Ramos (cell line): ENCODE results near the gene EOLA1.
"Not testable (repeated sequence)": the region's sequence is repeated elsewhere in the genome, so short reads cannot be mapped to it uniquely, and the experiment has no call there.

Experiments used
- in situ Hi-C: fragments of 300-500 bp; cut with MboI; formaldehyde crosslinking; loops from one replicate; pipeline ENCODE4 v1.14.3; 2022; ENCODE audit warnings: low sequenced_read_pairs; ENCODE audit not compliant: unreplicated experiment

Gene EOLA1

DNA sequence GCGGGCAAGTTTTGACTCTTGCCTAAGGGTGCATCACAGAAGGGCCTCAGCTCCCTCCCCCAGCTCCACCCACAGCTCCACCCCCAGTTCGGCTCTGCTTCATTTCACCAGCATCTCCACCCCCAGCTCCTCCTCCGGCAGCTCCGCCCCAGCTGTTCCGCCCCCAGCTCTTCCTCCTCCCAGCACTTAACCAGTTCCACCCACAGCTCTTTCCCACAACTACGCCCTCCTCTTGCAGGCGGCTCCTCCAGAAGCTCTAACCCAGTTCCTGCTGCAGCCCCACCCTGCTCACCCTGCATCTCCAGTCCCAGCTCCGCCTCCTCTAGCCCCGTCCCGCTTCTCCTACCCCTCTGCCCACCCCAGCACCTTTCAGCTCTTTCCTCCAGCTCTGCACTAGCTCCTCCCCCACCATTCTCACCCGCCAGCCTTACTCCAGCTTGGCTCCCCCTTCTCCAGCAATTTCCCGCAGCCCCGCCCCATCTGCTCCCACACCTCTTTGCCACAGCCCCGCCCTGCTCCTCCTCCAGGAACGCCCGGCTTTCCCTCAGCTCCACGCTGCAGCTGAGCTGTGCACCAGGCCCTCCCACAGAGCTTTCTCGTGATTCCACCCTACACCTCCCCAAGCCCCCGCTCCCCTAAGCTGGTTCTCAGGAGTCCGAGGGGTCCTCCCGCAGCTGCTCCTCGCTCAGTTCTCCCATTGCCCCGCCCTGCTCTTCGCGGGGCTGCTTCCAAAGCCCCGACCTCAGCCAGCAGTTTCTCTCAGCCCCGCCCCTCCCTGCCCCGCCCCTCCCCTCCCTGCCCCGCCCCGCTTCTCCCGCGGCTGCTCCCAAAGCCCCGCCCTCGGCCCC is 1.3 kb upstream of the EOLA1 start:
- in situ Hi-C loops: no loop called here

DNA sequence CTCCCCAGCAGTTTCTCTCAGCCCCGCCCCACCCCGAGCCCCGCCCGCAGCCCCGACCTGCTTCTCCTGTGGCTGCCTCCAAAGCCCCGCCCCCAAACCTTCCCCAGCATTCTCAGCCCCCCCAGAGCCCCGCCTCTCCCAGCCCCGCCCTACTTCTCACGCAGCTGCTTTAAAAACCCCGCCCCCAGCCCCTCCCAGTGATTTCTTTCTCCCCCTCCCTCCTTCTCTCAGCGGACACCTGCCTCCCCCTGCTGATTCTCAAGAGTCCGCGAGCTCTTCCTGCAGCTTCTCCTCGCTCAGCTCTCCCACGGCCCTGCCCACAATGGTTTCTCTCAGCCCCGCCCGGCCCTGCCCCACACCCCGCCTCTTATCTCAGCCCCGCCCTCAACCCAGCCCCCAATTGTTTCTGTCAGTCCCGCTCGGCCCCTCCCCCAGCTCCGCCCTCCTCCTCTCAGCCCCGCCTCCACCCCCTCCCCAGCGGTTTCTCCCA is 636 bp upstream of the EOLA1 start:
- in situ Hi-C loops: no loop called here

DNA sequence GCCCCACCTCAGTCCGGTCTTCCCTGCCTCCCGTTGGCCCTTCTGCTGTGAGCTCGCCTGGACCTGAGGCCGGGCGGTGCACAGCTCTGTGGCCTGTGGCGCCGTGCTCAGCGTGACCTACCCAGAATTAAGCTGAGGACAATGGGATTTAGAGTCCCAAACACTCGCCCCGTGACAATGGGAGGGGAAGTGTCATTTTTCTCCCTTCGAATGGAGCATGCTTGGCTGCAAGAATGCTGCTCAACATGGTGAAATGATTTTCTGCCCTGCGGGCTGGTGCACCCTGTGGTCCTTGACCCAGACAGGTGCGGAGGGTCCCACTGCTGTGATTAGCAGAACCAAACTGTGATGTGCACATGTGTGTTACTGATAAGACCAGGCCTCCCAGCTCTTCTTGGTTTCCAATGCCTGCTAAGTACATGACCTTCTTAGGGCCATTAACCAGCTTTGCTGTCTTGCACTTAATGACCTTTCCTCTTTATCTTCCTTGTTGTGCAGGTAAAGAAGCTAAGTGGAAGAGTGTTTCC is 772 bp downstream of the EOLA1 start:
- in situ Hi-C loops: no loop called here

DNA sequence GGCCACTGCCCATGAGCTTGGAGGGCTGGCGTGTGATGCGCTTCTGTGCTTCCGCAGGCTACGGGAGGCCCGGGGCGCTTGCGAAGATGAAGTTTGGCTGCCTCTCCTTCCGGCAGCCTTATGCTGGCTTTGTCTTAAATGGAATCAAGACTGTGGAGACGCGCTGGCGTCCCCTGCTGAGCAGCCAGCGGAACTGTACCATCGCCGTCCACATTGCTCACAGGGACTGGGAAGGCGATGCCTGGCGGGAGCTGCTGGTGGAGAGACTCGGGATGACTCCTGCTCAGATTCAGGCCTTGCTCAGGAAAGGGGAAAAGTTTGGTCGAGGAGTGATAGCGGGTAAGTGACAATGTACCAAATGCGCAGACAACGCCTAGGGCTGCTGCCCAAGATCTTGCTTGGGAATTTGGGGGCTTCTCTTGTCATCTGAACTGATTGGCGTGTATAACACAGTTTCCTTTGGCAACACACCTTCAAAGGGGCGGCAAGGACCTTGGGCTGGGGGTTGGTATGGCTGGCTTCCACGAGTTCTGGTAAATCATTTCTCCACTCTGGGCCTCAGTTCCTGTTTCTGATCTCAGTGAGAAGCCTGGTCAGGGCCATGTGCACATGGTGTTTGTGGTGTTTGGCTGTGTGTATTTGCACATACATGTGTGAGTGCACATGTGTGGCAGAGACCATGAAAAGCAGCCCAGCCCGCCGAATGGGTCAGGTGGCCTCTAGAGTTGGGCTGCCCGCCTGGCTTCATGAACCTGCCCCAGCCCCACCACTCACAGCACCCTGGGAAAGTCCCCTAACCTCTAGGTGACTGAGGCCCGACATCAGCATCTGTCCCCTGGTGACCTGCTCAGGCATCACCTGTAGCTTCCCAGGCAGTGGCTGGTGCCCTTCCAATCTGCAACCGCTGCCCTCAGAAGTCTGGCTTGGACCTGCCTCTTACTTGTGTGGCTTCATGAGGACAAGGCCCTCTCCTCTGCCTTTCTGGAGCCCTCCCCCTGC is 5.0 kb downstream of the EOLA1 start:
- in situ Hi-C loops: not testable (repeated sequence)

DNA sequence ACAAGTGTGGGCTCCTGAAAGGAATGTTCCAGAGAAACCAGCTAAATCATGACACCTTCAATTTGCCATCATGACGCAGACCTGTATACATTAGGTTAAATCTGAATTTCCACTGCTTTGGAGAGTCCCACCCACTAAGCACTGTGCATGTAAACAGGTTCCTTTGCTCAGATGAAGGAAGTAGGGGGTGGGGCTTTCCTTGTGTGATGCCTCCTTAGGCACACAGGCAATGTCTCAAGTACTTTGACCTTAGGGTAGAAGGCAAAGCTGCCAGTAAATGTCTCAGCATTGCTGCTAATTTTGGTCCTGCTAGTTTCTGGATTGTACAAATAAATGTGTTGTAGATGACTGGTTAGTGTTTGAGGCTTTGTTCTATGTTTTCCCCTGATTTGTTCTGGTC is 6.2 kb downstream of the EOLA1 start:
- in situ Hi-C loops: not testable (repeated sequence)

DNA sequence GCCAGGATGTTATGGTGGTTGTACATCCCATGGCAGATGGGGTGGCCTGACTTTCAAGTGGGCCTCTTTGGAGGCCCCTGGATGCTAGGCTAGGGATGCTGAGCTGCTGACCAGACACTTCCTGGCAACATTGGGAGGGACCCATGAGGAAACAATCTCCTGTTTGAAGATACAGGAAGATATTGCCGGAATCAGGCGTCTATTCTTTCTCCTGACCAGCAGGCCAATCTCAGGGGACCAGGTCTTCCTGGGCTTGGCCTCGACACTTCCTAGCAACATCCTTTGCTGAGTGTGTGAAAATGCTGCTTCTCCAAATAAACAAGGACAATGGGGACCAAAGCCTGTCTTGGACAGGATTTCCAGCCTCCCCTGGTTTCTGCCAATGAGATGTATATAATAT is 7.0 kb downstream of the EOLA1 start:
- in situ Hi-C loops: not testable (repeated sequence)

DNA sequence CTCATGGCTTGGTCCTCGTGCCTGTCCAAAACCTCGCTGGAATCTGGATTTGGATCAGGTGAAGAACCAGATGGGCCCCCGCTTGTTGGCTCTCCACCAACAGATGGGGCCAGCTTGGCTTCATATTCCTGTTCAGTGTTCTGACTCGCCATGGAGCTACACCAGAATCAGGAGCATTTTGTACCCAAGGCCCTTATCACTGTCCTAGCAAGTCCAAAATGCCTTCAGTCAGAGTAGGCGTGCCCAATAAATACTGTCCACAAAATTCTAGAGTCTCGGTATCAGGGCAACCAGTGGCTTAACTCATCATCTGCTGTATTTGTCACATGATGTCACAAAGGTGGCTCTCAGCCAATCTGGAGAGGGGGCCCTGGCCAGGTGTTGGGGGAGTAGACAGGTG is 8.9 kb downstream of the EOLA1 start, which contains the start of gene HSFX3:
HSFX3 (minus strand) TSS at position 224 of the 400 bp plus-strand sequence; CDS start at position 152, 72 bp downstream.
- in situ Hi-C loops: not testable (repeated sequence)

DNA sequence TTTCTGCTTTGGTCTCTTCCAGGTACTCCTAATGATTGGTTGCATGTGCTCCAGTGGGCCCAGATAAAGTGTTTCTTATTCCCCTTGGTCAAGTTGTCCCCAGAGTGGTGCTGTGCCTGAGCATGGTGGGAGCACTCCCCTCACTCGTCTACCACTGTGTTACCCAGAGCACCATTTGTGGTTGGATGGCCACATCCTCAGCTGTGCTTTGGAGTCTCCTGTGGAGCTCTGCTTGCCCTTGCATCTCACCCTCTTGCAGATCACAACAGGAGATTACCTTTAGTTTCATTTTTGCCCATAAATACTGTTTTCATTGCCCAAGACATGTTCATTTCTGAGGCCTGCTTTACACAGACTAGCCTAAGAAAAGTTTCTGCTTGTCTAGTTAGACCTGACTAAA is 9.6 kb downstream of the EOLA1 start:
- in situ Hi-C loops: not testable (repeated sequence)

DNA sequence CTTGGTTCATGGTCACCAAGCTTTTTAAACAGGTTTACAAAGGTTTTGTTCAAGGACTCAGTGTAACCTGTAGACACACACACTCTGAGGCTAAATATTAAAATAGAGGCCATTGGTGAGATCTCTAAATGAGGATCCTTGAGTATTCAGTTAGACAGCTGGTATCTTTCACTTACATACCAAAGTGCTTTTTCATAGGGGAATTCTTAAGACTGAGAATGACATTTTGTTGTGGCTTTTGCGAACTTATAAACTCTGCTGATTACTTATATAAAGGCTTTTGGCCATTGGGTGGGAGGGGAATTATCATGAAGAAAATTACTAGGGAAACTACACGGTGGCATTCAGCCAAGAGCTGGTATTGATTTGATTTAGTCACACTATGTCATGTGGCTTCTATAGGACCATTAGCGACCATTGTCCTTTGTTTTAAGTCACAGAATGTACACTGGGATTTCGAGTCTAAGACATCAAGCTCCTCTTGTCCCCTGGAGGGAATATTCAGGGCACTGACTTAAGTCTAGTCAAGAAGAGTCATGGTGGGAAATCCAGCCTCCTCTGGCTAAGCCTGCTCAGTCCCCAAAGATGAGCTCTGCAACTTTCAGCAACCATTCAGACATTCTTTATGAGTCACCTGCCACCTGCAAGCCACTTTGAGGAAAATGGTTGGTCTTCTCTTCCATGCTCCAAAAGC is 10.6 kb downstream of the EOLA1 start:
- in situ Hi-C loops: not testable (repeated sequence)

DNA sequence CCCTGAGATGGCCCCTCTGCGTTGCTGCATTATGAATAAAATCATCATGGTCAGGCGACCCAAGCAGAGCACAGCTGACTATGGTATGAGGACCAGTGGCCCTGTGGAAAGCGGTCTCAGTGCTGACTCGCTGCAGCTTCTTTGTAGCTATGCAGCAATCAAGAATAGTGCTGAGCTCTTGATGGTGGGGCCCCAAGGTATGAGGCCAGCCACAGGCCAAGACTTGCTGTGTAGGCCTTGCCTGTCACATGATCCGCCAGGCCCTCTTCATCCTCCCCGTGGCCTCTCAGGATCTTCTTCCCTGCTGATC is 11.1 kb downstream of the EOLA1 start:
- in situ Hi-C loops: not testable (repeated sequence)

DNA sequence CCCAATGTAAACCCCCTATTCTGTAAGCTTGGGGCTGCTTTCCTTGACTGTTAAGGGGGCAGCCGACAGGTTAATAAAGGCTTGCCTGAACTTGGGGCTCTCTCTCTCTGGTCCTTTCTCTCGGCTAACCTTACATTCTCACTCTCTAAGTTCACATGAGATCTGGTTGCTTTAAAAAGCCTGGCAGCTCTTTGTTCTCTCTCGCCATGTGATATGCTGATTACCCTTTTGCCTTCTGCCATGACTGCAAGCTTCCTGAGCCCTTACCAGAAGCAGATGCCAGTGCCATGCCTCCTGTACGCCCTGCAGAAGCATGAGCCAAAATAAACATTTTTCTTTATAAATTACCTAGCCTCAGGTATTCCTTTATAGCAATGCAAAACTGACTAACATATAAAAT is 14.4 kb downstream of the EOLA1 start:
- in situ Hi-C loops: not testable (repeated sequence)

DNA sequence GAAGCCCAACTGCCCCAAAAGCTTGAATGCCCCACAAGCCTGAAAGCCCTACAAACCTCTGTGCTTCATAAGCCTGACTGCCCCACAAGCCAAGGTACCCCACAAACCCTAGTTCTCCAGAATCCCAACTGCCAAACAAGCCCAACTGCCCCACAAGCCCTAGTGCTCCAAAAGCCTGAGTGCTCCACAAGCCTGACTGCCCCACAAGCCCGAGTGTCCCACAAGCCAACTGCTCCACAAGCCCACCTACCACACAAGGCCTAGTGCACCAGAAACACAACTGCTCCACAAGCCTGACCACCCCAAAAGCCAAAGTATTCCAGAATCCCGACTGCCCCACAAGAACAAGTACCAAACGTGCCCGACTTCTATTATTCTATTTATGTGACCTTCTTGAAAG is 22.5 kb downstream of the EOLA1 start:
- in situ Hi-C loops: no loop called here

DNA sequence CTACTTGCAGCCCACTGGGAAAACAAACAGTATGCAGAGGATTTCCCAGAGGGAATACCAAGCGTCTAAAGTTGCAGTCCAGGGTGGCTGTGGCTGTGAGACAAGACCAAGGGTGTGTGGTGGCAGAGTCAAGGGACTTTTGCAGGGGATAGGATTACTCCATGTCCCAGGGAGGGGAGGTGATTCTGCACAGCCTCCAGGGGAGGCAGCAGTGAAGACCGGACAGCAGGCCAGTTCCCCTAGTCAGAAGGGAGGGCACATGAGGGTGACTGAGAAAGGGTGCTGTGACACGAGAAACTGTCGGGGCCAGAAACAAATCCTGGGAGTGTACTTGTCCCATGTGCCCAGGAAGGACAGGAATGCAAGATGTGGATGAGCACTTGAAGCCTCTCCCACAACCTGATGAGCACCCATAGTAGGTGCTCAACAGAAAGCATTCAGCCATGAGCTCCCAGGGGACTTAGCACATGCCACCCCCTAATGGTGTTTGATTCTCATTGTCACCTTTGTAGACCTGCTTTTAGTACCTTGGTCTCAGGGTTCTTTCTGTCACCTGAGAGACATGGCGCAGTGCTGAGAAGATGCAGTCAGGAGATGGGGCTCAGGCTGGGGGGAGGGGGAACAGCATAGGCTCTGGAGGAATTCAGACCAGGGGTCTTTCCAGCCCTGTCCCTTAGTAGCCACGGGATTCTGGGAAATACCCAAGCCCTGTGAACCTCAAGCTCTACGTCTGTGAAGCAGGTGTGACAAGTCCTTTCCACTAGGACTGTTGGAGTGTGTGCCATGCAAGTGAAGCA is 27.0 kb downstream of the EOLA1 start:
- in situ Hi-C loops: no loop called here

DNA sequence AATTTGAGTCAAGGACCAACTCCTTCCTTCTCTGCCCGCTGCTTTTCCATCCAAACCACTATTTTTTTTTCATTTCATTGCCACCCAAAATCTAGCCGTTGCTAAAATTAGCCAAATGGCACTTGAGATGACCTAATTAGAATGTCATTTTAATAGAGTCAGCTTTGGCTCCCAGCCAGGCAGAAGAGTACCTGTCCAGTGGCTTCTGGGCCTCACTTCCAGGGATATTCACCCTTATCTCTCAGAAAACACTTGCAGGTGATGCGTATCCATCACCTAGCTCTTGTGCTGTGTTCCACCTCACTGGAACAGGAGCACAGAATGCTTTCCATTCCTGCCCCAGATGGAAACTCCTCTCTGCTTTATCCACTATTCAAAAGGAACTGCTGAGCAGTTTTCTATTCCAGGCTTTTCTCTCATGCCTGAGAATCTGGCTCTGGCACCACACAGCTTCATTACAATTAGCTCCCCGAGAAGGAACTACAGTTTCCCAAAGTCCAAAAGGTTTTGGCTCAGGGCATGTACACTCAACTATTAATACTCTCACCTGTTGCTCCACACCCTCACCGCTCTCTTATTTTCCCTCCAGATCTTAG is 28.0 kb downstream of the EOLA1 start:
- in situ Hi-C loops: no loop called here

DNA sequence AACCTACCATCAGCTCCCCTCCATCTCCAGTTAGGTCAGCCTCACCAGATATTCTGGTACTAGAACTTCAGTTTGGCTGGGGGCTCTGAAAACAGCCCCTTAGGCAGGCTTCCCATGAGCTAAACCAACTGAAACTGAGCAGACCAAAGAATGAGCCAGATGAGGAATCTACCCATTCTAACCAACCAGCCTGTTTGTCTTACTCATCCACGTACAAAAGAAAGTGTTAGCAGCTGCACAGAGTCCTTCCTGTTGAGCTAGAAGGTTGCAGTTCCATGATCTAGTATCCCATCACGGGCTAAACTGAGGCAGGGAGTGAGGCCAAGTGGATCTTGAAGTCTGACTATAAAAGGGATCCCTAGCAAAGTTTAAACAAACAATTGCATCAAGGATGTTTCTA is 29.0 kb downstream of the EOLA1 start:
- in situ Hi-C loops: no loop called here

DNA sequence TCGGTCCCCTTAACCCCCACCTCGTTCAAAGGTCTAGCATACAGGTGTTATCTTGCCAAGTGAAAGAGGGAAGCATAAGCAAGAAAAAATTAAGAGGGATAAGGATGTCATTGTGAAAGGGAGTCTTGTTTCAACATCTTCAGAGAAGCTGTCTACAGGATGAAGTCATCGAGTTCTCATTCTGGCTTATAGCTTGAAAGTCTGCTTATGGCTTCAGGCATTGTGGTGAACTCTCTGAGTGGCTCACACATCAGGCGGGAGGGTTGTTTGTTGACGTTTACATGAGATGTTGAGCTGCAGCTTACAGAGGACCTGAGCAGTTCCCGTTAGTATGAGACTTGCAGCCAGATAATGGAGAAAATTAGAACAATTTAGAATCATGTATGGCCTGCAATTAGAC is 29.9 kb downstream of the EOLA1 start:
- in situ Hi-C loops: no loop called here

DNA sequence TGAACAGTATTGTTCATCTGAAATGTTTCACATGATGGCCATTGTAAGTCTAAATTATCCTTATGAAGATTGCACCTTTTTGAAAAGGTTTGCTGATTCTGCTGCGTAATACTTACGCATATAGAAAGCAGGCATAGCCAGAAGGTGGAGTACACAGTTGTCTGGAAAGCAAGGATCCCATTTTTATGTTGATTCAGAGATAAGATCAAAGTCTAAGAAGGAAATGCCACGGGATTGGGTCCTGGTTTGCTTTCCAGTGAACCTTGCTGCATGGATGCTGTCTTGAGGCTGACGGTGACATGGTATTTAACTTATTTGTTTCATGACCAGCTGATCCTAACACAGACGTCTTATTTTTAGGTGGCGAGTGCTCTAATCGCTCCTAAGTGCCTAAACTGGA is 31.0 kb downstream of the EOLA1 start:
- in situ Hi-C loops: no loop called here

DNA sequence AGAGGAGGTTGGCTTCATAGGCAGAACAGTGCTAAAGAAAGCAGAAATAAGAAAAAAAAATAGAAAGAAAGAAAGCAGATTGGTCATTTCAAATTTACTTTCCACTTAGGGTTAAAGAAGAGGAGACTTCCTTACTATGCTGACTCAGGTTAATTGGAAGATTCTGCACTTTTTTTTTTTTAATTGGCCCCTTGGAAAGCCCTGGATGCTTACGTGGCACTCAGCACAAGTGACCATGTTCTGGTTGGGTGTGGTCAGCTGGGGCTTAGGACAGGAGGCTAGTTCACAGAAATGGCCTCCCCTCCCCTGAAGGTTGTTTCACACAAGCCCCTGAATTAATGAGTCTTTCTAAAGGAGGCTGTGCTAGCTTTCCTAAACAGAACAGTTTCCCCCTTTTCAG is 31.9 kb downstream of the EOLA1 start:
- in situ Hi-C loops: no loop called here

DNA sequence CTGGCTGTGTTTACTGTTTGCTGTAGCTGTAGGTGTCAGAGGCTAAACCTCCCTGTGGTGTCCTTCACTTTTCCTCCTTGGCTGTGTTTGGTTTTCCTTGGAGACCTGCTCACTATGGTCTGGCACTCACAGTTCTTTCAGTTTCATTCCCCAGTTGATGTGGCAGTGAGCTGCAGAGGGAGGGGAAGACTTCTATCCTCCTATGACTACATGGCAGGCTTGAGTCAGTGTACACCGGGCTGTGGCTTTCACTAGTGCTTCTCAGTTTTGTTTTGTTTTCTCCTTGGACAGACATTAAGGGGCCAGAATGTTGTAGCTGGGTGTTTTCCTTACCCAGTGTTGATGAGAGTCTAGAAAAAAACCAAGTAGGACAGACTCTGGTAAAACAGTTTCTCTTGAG is 32.6 kb downstream of the EOLA1 start:
- in situ Hi-C loops: not testable (repeated sequence)
